IPS-18c (cell line): ENCODE results near the gene MAEA.

Experiments used
- H3K4me3 ChIP-seq: 2 replicates; pipeline ENCODE4 v1.7.0; 2013; ENCODE audit warnings: low read depth, mild to moderate bottlenecking, low read length, moderate library complexity; ENCODE audit not compliant: insufficient read depth
- H3K9me3 ChIP-seq: one replicate; pipeline ENCODE4 v1.6.1; 2013; ENCODE audit warnings: mild to moderate bottlenecking, low read length, moderate library complexity; ENCODE audit not compliant: control insufficient read depth, insufficient read depth

The MAEA gene

GRCh38 chr4:1309261-1310010 lies 19.7 kb downstream of the MAEA start:
- H3K4me3 ChIP-seq: peak overlapping the region; percentile 26; the same call in 1 of the 2 replicates
- H3K9me3 ChIP-seq: no peaks in the 10 kb centered on the region

DNA sequence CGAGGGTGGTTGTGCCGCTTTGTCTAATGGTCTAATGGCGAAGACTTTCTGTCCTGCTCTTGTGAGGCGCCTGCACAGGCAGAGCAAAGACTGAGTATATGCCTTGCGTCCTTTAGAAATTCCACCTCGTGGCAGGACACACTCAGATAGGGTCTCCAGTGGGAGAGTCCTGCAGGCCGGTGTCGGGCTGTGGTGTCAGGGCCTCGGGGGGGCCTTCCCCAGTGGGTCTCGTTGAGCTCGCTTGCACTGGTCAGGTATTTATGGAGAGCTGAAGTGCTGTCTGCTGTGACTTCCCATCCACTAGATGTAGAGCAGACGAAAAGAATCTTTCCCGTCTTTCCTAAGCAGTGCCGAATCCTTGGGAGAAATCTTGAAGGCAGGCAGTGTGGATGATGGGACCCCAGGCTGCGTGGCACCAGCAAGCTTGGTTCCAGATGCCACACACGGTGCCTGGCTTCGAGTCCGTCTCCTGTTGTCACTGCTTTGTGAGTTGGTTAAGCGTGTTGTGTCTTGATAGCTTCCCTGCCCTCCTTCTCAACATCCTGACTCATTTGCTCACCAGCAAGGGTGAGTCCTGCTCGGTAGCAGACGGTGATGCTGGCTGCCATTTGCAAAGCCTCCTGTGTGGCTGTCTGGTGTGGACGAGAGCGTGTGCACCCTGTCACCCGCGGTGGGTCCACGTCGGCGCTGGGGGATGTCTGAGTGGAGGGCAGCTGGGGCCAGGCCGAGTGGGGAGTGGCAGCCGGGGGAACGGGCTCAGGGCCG lies 20.5 kb downstream of the MAEA start:
- Histone ChIP-seq H3K4me3 (peak overlapping the region; percentile 26; the same call in 1 of the 2 replicates), H3K9me3 (no peaks in the 10 kb centered on the region)

GRCh38 chr4:1310796-1311631 lies 21.3 kb downstream of the MAEA start:
- Histone ChIP-seq H3K4me3 (no peak overlapping the region), H3K9me3 (no peaks in the 10 kb centered on the region)

DNA sequence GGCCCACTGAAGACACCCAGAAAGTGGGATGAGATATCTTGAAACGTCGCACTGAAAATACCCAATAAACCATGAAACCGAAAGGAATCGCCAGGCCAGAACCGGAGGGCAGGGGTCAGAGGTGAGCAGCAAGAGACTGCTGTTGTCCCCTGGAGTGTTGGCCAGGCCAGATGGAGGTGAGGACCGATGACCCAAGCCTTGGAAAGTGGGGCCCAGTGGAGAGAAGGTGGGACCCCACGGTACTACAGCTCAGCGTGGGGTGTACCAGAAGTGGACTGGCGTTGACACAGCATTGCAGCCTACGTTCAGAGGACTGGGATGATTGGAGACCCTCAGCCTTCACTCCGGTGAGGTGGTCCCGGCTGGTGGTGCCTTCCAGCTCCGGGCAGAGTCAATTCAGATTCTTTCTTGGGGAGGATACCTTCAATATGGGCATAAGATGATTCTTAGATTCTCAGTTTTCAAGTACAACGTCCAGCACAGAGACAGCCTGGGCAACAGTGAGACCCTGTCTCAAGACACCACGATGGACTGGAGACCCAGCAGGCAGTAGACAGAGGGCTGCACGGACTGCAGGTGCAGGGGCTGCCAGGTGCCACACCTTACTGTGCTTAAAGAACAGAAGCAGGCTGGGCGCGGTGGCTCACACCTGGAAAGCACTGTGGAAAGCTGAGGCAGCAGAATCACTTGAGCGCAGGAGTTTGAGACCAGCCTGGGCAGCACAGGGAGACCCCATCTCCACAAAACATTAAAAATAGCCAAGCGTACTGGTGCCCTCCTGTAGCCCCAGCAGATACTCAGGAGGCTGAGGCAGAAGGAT lies 23.3 kb downstream of the MAEA start:
- Histone ChIP-seq H3K9me3 (no peaks in the 10 kb centered on the region), H3K4me3 (no peak overlapping the region)

DNA sequence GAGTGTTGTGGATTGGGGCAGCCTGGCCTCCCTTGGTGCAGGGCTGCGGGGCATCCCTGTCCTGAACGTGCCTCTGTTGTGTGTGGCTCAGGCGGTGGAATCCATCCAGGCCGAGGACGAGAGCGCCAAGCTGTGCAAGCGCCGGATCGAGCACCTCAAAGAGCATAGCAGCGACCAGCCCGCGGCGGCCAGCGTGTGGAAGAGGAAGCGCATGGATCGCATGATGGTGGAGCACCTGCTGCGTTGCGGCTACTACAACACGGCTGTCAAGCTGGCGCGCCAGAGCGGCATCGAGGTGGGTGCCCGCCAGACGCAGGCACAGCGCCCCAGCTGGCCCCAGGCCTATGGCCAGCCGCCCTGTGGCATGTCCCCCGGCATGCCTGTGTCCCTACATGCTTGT lies 25.6 kb downstream of the MAEA start:
- H3K4me3 ChIP-seq: no peak overlapping the region
- no peaks in the 10 kb centered on the region for H3K9me3 ChIP-seq

- Histone ChIP-seq H3K9me3 (no peaks in the 10 kb centered on the region), H3K4me3 (no peak overlapping the region)
Observed at GRCh38 chr4:1315836-1316536, 26.3 kb downstream of the MAEA start.

DNA sequence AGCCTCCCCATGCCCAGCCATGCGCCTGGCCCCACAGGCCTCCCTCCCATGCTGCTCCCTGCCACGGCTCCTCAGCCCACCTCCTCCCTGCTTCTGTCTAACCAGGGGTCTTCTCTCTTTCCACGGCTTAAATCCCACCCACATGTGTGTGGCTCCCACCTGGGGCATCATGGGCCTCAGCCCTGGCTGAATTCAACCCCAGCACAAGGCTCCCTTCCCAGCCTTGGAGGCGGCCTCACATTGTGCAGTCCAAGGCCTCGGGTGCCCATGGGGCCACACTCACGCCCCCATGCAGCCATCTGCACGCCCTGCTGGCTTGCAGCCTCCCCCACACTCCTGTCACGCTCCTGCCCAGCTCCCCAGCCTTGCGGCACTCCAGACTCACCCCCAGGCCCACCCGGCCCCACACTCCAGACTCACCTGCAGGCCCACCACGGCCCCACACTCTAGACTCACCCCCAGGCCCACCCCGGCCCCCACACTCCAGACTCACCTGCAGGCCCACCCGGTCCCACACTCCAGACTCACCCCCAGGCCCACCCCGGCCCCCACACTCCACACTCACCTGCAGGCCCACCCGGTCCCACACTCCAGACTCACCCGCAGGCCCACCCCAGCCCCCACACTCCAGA lies 27.0 kb downstream of the MAEA start:
- H3K9me3 ChIP-seq: no peaks in the 10 kb centered on the region
- no peak overlapping the region for H3K4me3 ChIP-seq

DNA sequence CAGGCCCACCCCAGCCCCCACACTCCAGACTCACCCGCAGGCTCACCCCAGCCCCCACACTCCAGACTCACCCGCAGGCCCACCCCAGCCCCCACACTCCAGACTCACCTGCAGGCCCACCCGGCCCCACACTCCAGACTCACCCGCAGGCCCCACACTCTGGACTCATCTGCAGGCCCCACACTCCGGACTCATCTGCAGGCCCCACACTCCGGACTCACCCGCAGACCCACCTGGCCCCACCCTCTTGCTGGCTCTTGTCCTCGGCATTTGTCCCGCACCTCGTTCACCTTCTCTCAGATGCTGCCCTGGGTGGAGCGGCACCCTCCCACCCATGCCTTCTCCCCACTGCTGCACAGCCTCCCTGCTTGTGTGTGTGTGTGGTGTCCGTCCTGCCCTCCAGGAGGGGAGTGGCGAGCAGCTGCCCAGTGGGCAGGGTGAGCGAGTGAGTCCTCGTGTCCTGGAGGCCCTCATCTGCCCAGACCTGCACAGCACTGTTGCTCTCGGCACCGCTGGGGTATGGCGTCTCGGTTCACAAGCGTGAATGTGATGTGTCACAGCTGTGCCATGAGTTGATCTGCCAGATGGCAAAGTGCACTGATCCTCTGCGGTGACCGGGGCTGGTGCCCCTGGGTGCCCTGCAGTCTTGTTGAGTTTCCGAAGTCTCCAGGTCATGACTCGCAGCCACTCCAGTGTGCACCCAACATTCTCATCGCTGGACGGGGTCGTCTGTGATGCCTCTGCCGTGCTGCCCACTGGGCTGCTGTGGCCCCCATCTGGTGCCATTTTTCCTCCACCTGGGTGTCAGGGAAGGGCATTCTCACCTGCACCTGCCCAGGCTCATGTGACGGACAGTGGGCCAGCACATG lies 27.7 kb downstream of the MAEA start:
- H3K4me3 ChIP-seq: no peak overlapping the region
- no peaks in the 10 kb centered on the region for H3K9me3 ChIP-seq

DNA sequence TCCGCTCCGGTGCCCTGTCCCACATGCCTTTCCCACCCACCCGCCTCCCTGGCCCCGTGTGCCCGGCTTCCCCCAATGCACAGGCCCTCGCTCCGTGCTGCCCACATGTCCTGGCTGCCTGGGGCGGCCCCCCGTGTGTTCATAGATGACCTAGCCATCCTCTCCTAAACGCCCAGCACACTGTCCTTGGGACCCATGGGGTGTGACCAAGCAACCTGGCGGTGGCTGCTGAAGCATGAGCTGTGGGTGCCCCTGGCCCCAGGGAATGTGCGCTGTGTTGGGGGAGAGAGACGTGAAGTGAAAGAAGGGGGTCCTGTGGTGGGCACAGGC lies 28.3 kb downstream of the MAEA start:
- Histone ChIP-seq H3K9me3 (no peaks in the 10 kb centered on the region), H3K4me3 (no peak overlapping the region)

GRCh38 chr4:1318488-1319213 lies 29.0 kb downstream of the MAEA start:
- Histone ChIP-seq H3K4me3 (no peak overlapping the region), H3K9me3 (no peaks in the 10 kb centered on the region)

DNA sequence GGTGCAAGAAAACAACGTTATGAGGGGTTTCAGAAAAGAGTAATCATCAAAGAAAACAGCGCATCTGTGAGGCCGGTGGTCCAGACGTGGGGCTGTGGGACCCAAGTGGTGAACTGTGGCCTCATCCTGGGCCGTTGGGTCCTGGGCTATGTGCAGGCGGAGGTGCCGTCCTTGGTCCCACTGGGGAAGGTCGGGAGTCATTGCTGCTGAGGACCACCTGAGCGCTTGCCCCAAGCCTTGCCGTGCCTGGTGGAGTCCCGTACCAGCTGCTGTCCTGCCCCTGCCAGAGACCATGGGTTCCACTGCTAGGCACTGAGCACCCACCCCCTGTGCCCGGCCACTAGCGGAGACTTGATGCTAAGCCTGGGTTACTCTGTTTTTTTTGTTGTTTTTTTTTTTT lies 31.8 kb downstream of the MAEA start:
- H3K4me3 ChIP-seq: no peak overlapping the region
- no peaks in the 10 kb centered on the region for H3K9me3 ChIP-seq

DNA sequence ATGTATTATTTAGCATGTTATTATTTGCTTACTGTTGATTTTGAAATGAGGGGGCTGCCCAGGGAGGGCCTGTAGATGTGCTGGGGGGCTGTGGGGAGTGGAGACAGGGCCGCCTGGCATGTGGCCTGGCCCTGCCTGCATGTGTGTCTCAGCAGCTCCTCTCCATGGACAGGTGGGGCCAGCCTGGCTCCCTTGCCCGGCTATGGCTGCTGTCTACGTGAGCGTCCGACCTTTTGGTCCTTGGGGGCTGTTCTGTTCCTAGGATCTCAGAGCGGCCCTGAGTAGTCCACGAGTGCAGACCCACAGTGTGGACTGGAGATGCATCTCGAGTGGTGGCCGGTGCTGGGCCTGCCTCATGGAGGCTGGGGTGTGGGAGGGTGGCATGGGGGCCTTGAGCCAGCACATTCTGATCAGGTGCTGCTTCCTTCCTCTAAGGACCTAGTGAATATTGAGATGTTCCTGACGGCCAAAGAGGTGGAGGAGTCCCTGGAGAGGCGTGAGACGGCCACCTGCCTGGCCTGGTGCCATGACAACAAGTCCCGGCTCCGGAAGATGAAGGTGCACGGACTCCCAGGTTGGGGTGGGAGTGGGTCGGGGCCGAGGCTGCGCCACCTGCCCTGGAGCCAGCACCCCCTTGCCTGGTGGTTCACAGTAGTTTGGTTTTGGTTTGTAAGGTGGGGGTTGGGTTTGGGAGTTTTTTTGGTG lies 32.4 kb downstream of the MAEA start:
- H3K9me3 ChIP-seq: no peaks in the 10 kb centered on the region
- no peak overlapping the region for H3K4me3 ChIP-seq

DNA sequence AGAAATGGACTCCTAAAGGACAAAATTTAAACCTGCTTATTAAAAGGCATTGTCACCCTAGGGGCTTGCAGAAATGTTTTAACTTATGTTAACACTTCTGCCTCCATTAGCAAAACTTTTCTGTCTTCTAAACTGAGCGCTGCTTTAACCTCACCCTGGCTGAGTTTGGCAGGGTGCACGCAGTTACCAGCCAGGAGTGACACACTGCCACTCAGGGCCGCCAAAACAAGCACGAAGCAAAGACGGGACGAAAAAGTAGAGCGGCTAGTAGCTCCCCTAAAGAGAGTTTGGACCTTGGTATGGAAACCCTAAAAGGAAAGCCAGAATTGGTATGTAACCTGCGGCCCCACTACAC lies 33.6 kb downstream of the MAEA start:
- Histone ChIP-seq H3K9me3 (no peaks in the 10 kb centered on the region), H3K4me3 (no peak overlapping the region)

GRCh38 chr4:1323635-1324442 lies 34.1 kb downstream of the MAEA start:
- Histone ChIP-seq H3K9me3 (no peaks in the 10 kb centered on the region), H3K4me3 (no peak overlapping the region)
